Epithelial cell of esophagus (primary cell): Measurements from ENCODE around the gene ZEB2.

Source experiments
- DNase-seq: peaks from one replicate; pipeline ENCODE4 v3.0.0; 2010; ENCODE audit warnings: low read depth
- H3K4me3 ChIP-seq: 2 replicates; pipeline ENCODE4 v1.5.1; 2011; ENCODE audit warnings: mild to moderate bottlenecking, low read length, control low read depth
- CTCF ChIP-seq: IDR thresholded peaks from 2 replicates; pipeline ENCODE4 v1.5.1; 2011; ENCODE audit warnings: low read depth, mild to moderate bottlenecking, low read length, control low read depth, inconsistent platforms; ENCODE audit not compliant: insufficient read depth; ENCODE audit errors: missing control alignments

ZEB2 gene

DNA sequence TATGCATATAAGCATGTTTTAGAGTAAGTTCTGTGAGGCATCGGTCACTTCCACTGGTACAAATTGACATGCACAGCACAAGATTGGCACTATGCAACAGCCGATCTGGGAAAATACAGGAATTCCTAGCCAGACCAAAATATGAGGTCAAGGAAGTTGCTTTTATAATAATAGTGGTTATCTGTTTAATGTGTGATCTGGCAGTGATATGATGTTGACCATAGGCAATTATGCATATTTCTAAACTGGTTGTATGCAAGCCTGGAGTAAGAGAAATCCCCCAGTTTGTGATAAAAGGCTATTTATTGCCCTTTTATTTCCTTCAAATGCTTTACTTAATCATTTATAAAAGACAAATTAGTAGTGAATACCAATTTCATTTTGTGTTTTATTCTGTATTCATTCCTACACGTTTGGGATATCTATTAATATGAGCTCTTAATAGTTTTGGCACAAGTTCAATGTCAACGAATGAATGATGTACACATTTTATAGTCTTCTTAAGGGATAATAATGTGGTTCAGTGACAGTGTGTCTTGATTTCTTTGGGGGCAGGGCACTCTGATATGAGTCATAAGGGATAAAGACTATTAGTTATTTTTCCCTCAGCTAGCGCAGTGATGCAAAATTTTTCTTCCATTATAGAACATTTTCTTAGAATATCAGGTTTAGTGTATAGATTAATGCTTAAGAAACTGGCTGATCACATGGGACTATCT is 34.7 kb upstream of the ZEB2 start:
- no peak for TF ChIP-seq CTCF
- no peak for DNase-seq
- H3K4me3 ChIP-seq, result no peak overlapping the region

- peak; percentile 93 for DNase-seq
- TF ChIP-seq CTCF, result no peak
- no peak overlapping the region for H3K4me3 ChIP-seq
These were observed 33.5 kb upstream of the ZEB2 start for GRCh38 chr2:144553379-144553778.

DNA sequence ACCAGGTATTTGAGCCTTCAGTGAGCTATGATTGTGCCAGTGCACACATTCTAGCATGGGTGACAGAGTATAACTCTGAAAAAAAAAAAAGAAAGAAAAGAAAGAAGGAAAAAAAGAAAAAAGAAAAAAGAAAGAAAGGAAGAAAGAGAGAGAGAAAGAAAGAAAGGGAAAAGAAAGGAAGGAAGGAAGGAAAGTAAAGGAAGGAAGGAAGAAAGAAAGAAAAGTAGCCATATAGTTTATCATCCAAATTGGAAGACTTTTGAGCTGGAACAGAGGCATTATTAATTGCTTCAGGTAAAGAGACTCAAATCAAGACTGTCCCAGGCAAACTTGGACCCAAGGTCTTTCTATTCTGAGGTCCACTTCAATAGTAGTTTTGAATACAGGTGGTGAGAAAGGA is 32.9 kb upstream of the ZEB2 start:
- no peak overlapping the region for H3K4me3 ChIP-seq
- no peak for TF ChIP-seq CTCF
- no peak for DNase-seq

DNA sequence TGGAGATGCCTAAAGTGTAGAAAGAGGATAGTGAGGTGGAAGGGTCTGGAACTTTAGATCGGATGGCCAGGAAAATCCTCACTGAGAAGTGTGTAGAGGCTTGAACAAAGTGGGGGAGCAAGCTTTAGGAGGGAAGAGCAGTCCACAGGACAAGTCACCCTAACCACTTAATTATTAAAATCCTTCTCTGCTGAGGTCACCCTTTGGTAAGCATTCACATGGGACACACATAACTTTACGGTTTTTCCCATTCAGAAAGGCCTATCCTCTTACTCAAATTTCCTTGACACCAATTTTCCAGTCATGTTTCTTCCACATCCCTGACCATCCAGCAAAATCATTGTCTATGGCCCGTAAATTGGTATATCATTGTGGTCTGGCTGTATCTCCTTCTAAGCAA is 31.0 kb upstream of the ZEB2 start:
- H3K4me3 ChIP-seq, result no peak overlapping the region
- DNase-seq, result no peak
- TF ChIP-seq CTCF, result no peak

DNA sequence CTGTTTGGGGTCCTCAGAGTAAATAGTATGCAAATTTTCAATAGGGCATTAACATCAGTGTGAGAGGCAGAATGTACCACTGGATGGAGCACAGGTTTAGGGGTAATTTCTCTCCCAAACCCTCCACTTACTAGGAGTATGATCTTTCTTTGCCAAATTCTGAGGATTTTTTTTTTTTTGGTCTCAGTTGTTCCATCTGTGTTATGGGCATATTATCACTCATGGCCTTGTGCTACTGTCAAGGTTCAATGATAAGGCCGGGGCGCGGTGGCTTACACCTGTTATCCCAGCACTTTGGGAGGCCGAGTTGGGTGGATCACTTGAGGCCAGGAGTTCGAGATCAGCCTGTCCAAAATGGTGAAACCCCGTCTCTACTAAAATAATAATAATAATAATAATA is 30.2 kb upstream of the ZEB2 start:
- no peak for DNase-seq
- no peak overlapping the region for H3K4me3 ChIP-seq
- no peak for TF ChIP-seq CTCF

GRCh38 chr2:144548532-144549191 is 28.7 kb upstream of the ZEB2 start:
- TF ChIP-seq CTCF, result no peak
- no peak for DNase-seq
- H3K4me3 ChIP-seq, result no peak overlapping the region

- TF ChIP-seq CTCF, result no peak
- DNase-seq, result no peak
These were observed 28.2 kb upstream of the ZEB2 start for GRCh38 chr2:144548088-144548487.

More at GRCh38 chr2:144548088-144548487, 28.2 kb upstream of the ZEB2 start:
- H3K4me3 ChIP-seq, result no peak overlapping the region
